CD4-positive, alpha-beta T cell treated with Interleukin-10 for 1 hour (primary cell): ENCODE measurements around the gene TMEM140.
A peak's percentile ranks its signal among the peaks of the same experiment; 100 is the strongest.
"Not testable (repeated sequence)": the region's sequence is repeated elsewhere in the genome, so short reads cannot be mapped to it uniquely, and the experiment has no call there.

Source experiments
- DNase-seq: peaks from one replicate; pipeline ENCODE4 v3.0.0-alpha.2; 2020

Gene TMEM140

GRCh38 chr7:135159359-135160085, 11.7 kb downstream of the TMEM140 start:
- no peak for DNase-seq

DNA sequence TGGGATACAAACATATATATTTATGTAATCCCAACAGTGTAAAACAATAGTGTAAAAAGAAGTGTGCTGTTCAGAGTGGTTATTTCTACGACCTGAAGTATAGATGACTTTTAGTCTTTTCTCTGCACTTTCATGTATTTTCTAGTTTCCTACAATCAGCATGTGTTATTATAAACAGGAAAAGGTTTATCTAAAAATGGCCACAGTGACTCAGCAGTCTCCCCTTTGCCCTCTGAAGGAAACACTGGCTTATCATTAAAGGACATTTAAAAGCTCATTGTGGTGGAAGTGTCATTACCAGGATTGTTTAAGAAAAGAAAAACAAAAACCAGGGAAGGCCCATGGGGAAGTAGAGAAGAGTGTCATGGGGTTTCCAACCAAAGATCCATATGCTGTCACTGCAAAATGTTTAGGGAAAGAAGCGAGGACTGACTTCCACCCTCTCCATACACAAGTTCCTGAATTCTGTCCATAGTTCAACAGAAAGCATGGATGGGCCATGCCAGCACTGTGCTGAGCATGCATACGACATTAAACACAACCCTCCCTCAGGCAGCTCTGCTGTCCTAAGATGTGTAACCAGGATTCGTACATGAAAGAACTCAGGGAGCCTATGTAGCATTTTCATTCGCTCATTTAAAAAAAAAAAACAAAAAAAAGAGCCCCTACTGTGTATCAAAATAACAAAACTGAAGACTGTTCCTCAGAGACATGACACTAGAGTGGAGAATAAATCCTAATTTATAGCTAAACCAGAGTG, 12.4 kb downstream of the TMEM140 start:
- DNase-seq = peak; percentile 26

GRCh38 chr7:135160858-135161653, 13.2 kb downstream of the TMEM140 start:
- DNase-seq = no peak

DNA sequence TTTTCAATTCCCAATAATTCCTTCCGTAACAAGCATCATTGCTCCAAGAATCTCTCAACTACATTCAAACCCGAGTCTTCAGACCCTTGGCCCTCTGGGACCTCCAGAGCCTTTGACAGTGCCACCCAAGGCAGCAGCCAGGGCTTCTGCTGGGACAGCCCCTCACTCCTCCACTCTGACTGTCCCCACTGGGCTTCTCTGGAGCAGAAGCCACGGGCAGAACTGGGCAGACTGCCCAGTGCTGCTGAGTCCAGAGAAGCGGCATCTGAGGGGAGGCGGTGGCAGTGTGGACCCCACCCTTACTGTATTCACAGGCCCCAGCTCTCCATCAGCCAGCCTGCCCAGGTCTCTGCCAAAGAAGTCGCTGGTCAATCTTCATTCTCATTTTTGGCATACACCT, 13.8 kb downstream of the TMEM140 start:
- DNase-seq = no peak

- DNase-seq = no peak
Observed at GRCh38 chr7:135162382-135163001, 14.6 kb downstream of the TMEM140 start.

DNA sequence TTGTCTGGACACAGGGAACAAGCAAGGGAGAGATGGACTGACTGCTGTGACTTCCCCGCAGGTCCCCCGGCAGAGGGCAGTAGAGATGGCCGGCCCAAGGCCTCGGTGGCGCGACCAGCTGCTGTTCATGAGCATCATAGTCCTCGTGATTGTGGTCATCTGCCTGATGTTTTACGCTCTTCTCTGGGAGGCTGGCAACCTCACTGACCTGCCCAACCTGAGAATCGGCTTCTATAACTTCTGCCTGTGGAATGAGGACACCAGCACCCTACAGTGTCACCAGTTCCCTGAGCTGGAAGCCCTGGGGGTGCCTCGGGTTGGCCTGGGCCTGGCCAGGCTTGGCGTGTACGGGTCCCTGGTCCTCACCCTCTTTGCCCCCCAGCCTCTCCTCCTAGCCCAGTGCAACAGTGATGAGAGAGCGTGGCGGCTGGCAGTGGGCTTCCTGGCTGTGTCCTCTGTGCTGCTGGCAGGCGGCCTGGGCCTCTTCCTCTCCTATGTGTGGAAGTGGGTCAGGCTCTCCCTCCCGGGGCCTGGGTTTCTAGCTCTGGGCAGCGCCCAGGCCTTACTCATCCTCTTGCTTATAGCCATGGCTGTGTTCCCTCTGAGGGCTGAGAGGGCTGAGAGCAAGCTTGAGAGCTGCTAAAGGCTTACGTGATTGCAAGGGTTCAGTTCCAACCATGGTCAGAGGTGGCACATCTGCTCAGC, 16.6 kb downstream of the TMEM140 start:
- no peak for DNase-seq

DNA sequence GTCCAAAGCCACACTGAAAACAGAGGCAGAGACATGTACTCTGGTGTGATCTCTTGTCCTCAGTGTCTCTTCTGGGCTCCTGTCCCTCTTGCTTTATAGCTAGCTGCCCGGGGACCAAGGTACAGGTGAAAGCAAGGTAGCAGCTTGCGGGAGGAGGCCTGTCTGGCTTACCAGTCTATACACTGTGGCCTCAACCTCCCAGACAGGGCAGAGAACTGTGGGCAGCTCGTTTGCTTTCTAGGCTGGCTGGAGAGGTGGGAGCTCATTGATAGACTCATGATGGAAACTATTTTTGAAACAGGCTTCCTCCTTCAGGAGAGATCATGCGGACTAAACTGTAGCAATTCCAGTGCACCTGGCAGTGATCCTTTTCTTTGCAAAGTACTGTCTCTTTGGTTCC, 18.0 kb downstream of the TMEM140 start:
- DNase-seq = no peak

DNA sequence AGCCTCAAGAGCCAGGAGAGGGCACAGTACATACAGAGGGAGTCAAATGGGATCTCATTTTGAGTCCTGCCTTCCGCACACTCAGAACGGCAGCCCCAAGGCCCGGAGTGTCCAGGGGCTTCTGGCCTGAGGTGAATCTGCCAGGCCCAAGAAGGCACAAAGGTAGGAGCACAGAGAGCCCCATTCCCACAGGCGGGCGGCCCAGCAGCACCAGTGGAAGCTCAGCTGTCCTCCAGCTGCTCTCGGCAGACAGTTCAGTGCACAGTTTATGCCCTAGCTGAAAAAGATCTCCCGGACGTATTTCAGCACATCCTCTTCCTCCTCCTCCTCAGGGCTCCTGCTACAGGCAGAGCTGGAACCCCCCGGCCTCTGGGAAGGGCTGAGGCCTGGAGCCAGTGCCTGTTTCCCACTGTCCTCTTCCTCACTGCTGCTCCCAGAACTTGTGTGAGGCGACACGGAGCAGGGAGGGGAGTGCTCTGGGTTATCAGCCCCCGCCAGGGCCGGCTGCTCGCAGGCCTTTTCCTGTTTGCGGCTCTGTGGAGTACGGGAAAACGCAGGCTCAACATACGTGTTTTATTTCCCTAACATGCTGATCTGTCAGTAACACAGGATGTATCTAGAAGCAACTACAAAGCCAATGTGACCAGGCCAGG, 18.6 kb downstream of the TMEM140 start:
- no peak for DNase-seq

GRCh38 chr7:135167365-135167917, 19.6 kb downstream of the TMEM140 start:
- no peak for DNase-seq

DNA sequence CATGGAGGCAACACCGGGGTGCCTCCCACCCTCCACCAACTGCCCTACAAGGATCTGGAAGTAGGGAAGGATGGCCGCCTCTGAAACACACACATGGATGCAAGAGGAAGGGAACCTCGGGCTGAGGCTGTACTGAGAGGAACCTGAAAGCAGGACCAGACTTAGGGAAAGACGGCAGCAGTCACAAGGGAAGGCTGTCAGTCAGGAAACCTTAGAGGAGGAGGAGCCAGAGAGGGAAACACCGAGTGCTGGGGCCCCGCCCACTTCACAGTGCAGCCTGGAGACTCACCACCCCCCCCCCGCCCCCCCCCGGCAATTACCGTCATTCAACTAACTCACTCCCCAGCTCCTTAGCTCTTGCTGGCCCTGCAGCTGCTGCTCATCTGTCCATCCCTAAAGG, 20.1 kb downstream of the TMEM140 start:
- DNase-seq = peak; percentile 52

DNA sequence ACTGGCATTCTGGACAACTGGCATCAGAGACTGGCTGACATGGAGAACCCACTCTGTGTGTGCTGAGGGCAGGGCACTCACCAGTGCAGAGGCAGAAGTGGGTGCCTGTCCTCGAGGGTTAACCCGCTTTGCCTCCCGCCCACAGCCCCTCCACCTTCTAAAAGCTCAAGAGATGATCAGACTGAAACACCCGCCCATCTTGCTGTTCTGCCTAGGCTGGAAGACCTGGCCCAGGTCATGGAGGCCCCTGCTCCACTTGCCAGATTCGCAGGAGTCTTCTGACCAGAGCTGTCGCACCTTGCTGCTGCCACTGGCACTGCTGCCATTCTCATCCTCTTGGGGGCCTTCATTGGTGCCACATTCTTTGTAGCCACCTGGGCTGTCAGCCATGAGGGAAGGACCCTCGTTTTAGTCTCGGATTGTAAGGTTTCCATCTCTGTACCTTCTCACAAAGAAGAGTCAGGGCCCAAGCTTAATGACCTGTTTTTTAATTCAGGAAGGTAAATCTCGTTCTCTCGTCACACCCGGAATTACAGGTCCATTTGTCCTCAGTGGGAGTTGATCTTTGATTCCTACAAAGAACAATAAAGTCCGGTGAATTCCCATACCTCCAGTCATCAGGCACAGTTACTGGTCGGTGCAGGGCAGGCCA, 20.7 kb downstream of the TMEM140 start:
- DNase-seq = no peak

DNA sequence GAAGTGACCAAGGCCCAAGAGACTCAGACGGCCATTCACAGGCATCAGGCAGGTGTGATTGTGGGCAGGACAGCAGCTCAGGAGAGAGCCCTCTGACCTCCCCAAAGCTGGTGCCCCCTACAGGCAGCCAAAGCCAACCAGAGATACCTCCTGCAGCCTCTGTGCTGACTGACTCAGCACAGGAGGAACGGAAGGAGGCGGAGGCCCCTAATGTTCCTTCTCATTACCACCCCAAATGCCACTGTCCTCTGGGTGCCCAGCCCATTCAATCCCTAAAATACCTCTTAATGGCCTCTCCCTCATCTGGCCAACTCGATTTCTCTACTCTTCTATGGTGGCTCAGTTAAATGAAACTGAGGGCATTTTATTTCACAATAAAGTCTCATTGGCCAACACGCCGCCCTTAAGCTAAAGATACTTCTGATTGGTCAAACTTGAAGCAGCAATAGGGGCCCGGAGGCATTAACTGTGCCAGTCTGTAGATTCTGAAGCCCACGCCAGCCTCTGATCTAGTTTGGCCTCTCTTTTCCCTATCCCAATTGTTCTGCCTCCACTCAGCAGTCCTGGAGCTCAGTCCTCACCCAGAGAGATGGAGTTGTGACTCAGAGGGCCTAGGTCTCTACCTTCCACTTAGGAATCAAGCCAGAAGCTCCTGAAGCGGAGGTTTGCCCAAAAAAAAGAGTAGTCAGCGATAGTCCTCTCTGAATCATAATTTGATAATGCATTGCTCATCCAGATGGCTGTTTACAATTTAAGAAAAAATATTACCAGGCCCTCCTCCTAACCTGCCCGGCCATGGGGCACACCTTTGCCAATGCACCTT, 21.5 kb downstream of the TMEM140 start:
- peak; percentile 73 for DNase-seq

GRCh38 chr7:135169964-135170273, 22.0 kb downstream of the TMEM140 start:
- DNase-seq = no peak

GRCh38 chr7:135170274-135170997, 22.6 kb downstream of the TMEM140 start, which contains the start of gene CYREN:
Gene CYREN, minus strand, starts transcription at chr7:135170707. Its CDS starts 1,785 bp downstream, at chr7:135168922.
- DNase-seq = peak; percentile 91

DNA sequence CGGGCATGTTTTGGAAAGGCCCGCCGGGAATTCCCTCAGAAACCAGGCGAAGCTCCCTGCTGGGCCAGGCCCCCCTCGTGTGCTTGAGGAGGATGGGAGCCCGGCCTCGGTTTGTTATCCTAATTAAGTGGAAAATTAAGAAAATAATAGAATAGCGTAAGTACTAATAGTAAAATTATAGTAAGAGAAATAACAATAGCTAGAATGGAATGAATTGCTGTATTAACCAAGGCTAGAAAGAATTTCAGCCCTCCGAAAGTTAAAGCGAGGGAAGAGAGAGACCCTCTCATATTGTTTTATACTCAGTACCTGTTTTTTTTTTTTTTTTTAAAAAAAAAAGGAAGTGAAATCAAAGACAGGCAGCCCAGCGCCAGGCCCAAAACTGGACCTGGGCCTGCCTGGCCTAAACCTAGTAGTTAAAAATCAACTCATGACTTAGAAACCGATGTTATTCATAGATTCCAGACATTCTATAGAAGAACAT, 23.2 kb downstream of the TMEM140 start:
- not testable (repeated sequence) for DNase-seq

DNA sequence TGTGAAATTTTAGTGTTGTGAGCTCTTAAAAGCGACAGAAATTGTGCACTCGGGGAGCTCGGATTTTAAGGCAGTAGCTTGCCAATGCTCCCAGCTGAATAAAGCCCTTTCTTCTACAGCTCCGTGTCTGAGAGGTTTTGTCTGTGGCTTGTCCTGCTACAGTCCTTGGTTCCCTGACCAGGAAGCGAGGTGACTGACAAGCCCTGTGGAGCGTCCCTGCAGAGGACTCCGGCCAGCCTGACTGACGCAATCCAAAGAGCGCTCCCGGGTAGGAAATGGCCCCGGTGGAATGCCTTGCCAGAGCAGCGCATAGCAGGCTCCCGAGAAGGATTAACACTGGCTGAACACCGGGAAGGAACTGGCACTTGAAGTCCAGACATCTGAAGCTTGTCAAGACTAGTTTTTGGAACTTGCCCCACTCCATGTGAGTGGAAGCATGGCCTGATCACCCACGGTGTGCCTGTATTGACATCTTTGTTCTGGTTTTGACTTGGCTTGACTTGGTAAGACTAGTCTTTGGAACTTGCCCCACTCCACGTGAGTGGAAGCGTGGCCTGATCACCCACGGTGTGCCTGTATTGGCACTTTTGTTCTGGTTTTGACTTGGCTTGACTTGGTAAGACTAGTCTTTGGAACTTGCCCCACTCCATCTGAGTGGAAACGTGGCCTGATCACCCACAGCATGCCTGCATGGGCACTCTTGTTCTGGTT, 23.9 kb downstream of the TMEM140 start:
- not testable (repeated sequence) for DNase-seq

DNA sequence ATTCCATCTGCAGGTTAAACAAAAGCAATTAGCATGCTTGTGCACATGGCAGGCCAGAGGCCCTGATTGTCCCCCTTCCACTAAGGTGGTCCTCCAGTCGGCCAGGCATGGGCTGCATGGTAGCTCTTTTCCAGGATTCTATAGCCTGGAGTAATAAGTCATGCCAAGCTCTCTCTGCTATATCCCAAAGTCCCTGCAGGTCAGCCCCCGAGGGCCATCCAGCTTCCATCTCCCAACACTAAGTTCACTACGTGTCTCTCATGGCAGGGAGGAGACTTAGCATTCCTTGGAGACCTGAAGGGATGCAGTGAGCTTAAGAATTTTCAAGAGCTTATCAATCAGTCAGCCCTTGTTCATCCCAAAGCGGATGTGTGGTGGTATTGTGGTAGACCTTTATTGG, 26.0 kb downstream of the TMEM140 start:
- not testable (repeated sequence) for DNase-seq

- DNase-seq = no peak
Observed at GRCh38 chr7:135174941-135175340, 27.1 kb downstream of the TMEM140 start.

DNA sequence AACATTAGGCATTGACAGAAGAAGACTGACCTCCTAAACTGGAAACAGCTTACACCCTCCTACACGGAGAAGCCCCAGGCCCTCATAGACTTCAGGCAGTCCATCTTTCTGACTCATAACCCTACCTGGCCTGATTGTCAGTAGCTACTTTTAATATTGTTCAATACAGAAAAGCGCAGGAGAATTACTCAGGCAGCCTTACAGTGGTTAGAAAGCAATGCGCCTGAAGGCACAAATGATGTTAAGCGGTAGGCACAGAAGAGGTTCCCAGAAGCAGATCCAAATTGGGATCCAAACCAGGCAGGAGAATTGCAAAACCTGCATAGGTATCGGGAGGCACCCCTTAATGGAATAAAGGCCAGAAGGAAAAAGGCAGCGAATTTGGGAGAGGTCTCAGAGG, 28.1 kb downstream of the TMEM140 start:
- no peak for DNase-seq
